OCI-LY3 (cell line): ENCODE results near the gene CDKN1B.

Source experiments
- EZH2phosphoT487 ChIP-seq: fragments of 200-600 bp; shearing (Covaris generic); IDR thresholded peaks from 2 replicates; pipeline ENCODE4 v1.6.1; 2018; ENCODE audit warnings: antibody characterized with exemption, mixed run types, low read depth
- TF ChIP-seq, protein P1 (sequence below): fragments of 200-600, 300-600 bp; sonication (generic); IDR thresholded peaks from 2 replicates; pipeline ENCODE4 v1.5.1; 2014; ENCODE audit warnings: antibody characterized with exemption, low read length, low read depth

DNA sequence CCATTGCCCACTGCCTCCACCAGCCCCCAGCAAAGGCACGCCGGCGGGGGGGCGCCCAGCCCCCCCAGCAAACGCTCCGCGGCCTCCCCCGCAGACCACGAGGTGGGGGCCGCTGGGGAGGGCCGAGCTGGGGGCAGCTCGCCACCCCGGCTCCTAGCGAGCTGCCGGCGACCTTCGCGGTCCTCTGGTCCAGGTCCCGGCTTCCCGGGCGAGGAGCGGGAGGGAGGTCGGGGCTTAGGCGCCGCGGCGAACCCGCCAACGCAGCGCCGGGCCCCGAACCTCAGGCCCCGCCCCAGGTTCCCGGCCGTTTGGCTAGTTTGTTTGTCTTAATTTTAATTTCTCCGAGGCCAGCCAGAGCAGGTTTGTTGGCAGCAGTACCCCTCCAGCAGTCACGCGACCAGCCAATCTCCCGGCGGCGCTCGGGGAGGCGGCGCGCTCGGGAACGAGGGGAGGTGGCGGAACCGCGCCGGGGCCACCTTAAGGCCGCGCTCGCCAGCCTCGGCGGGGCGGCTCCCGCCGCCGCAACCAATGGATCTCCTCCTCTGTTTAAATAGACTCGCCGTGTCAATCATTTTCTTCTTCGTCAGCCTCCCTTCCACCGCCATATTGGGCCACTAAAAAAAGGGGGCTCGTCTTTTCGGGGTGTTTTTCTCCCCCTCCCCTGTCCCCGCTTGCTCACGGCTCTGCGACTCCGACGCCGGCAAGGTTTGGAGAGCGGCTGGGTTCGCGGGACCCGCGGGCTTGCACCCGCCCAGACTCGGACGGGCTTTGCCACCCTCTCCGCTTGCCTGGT lies at the start of gene CDKN1B:
- TF ChIP-seq, protein P1, sequence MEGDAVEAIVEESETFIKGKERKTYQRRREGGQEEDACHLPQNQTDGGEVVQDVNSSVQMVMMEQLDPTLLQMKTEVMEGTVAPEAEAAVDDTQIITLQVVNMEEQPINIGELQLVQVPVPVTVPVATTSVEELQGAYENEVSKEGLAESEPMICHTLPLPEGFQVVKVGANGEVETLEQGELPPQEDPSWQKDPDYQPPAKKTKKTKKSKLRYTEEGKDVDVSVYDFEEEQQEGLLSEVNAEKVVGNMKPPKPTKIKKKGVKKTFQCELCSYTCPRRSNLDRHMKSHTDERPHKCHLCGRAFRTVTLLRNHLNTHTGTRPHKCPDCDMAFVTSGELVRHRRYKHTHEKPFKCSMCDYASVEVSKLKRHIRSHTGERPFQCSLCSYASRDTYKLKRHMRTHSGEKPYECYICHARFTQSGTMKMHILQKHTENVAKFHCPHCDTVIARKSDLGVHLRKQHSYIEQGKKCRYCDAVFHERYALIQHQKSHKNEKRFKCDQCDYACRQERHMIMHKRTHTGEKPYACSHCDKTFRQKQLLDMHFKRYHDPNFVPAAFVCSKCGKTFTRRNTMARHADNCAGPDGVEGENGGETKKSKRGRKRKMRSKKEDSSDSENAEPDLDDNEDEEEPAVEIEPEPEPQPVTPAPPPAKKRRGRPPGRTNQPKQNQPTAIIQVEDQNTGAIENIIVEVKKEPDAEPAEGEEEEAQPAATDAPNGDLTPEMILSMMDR, result no peak
- no peak for TF ChIP-seq EZH2phosphoT487
